Progenitor cell of endocrine pancreas (in vitro differentiated cells): ENCODE data around the gene TENT5C. TPM values are rescaled to one million over a fixed set of nuclear protein-coding genes. Genes with fewer than 3 reads are reported as not detected.
A peak's percentile ranks its signal among the peaks of the same experiment; 100 is the strongest.

Experiments used
- DNase-seq: peaks from one replicate; pipeline ENCODE4 v3.0.0; 2021; ENCODE audit warnings: low spot score; ENCODE audit not compliant: unreplicated experiment
- H3K27ac Mint-ChIP-seq: 2 replicates; pipeline ENCODE4 v1.8.0; 2021; ENCODE audit warnings: mild to moderate bottlenecking, moderate library complexity, mixed read lengths
- H3K27me3 Mint-ChIP-seq: 2 replicates; pipeline ENCODE4 v1.8.0; 2021; ENCODE audit warnings: mixed read lengths
- H3K36me3 Mint-ChIP-seq: 2 replicates; pipeline ENCODE4 v1.8.0; 2022; ENCODE audit warnings: mixed read lengths; ENCODE audit not compliant: insufficient read depth
- H3K4me1 Mint-ChIP-seq: 2 replicates; pipeline ENCODE4 v1.8.0; 2021; ENCODE audit warnings: low read depth, mixed read lengths
- H3K4me3 Mint-ChIP-seq: 2 replicates; pipeline ENCODE4 v1.8.0; 2021; ENCODE audit warnings: low read depth, mild to moderate bottlenecking, moderate library complexity, mixed read lengths
- H3K9me3 Mint-ChIP-seq: 2 replicates; pipeline ENCODE4 v1.8.0; 2021; ENCODE audit warnings: low read depth, mixed read lengths
- CTCF ChIP-seq: fragments of 200-600 bp; sonication (generic); IDR thresholded peaks from one replicate; pipeline ENCODE4 v1.5.0; 2021; ENCODE audit warnings: antibody characterized with exemption, mild to moderate bottlenecking; ENCODE audit not compliant: unreplicated experiment
- total RNA-seq: library from RNA; stranded (reverse); gene quantifications from 2 replicates; pipeline ENCODE4 v1.2.1, GENCODE V29; 2021

Gene TENT5C
- total RNA-seq, 1 donor from 2014 or later, result 13.6 TPM

GRCh38 chr1:117607471-117607870, 1.6 kb downstream of the TENT5C start:
- Mint-ChIP-seq H3K27ac (no peak overlapping the region), H3K27me3 (no peaks in the 10 kb centered on the region), H3K9me3 (no peaks in the 10 kb centered on the region), H3K36me3 (peaks cover 5% of the 10 kb centered on the region), H3K4me3 (peak overlapping the region; percentile 98), H3K4me1 (peaks cover 27% of the 10 kb centered on the region)
- no peak for DNase-seq
- no peak for TF ChIP-seq CTCF

GRCh38 chr1:117608115-117608615, 2.3 kb downstream of the TENT5C start:
- Mint-ChIP-seq H3K27ac (no peak overlapping the region), H3K4me1 (peaks cover 34% of the 10 kb centered on the region)

GRCh38 chr1:117608758-117609157, 2.9 kb downstream of the TENT5C start:
- no peak for DNase-seq
- H3K27ac Mint-ChIP-seq, result no peak overlapping the region
- TF ChIP-seq CTCF, result no peak
- peak overlapping the region; percentile 98 for H3K4me3 Mint-ChIP-seq
- no peaks in the 10 kb centered on the region for H3K27me3 Mint-ChIP-seq
- H3K36me3 Mint-ChIP-seq, result peaks cover 5% of the 10 kb centered on the region
- H3K9me3 Mint-ChIP-seq, result no peaks in the 10 kb centered on the region
- H3K4me1 Mint-ChIP-seq, result peaks cover 40% of the 10 kb centered on the region

More at GRCh38 chr1:117608115-117608615, 2.3 kb downstream of the TENT5C start:
- Mint-ChIP-seq H3K27me3 (no peaks in the 10 kb centered on the region), H3K9me3 (no peaks in the 10 kb centered on the region), H3K36me3 (peaks cover 5% of the 10 kb centered on the region), H3K4me3 (peak overlapping the region; percentile 98)
- TF ChIP-seq CTCF, result no peak
- no peak for DNase-seq

GRCh38 chr1:117609471-117609911, 3.6 kb downstream of the TENT5C start:
- H3K9me3 Mint-ChIP-seq, result no peaks in the 10 kb centered on the region
- H3K4me3 Mint-ChIP-seq, result no peak overlapping the region
- no peak for TF ChIP-seq CTCF
- no peaks in the 10 kb centered on the region for H3K27me3 Mint-ChIP-seq
- H3K27ac Mint-ChIP-seq, result no peak overlapping the region
- peaks cover 5% of the 10 kb centered on the region for H3K36me3 Mint-ChIP-seq
- no peak for DNase-seq
- H3K4me1 Mint-ChIP-seq, result peaks cover 46% of the 10 kb centered on the region

- Mint-ChIP-seq H3K27me3 (no peaks in the 10 kb centered on the region), H3K36me3 (peaks cover 5% of the 10 kb centered on the region), H3K27ac (no peak overlapping the region), H3K9me3 (no peaks in the 10 kb centered on the region), H3K4me1 (peaks cover 48% of the 10 kb centered on the region), H3K4me3 (peak overlapping the region; percentile 18)
- TF ChIP-seq CTCF, result no peak
- DNase-seq, result no peak
These were observed 4.2 kb downstream of the TENT5C start for GRCh38 chr1:117610036-117610435.
